Muscle of arm (tissue), 12 donors: ENCODE data around the gene GOLGB1. TPM values are rescaled to one million over a fixed set of nuclear protein-coding genes. Genes with fewer than 3 reads are reported as not detected.
"Not testable (repeated sequence)": the region's sequence is repeated elsewhere in the genome, so short reads cannot be mapped to it uniquely, and the experiment has no call there.

Experiments used
- DNase-seq: peaks from one replicate; pipeline ENCODE4 v3.0.0-alpha.2; 2013
- polyA plus RNA-seq, 12 donors: library from polyadenylated mRNA; unstranded; fragments of 120-200 nt; gene quantifications; one replicate each; pipeline ENCODE4 v1.2.1, GENCODE V29; 2013; ENCODE audit not compliant: insufficient read length in 12 of 12

The GOLGB1 gene
- polyA plus RNA-seq, 12 donors: 40.2 to 63.3 (median 47.9) TPM

DNA sequence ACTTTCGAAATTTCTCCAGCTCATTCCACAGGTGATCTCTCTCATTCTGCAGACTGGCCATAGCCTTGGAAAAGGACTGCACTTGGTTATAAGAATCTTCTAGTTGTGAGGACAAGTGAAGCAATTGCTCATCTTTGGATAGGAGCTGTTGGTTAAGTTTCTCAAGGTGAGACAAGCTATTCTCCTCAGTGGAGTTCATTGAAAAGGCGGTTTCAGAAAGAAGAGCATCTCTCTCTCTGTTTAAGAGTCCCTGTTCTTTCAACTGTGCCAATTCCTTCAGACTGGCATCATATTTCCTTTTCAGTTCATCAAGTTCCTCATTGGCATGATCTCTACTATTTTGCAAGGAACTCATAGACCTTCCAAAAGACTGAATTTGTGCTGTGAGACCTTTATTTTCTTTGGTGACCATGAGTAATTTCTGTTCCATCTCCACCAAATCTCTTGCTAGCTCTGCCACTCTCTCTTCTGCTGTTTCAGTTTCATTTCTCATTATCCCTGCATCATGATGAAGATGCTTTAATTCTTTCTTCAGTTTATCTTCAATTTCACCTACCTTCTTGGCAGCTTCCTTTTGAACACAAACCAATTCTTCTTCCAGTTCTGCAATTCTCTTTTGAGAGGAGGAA is 58.6 kb downstream of the GOLGB1 start:
- DNase-seq: no peak

DNA sequence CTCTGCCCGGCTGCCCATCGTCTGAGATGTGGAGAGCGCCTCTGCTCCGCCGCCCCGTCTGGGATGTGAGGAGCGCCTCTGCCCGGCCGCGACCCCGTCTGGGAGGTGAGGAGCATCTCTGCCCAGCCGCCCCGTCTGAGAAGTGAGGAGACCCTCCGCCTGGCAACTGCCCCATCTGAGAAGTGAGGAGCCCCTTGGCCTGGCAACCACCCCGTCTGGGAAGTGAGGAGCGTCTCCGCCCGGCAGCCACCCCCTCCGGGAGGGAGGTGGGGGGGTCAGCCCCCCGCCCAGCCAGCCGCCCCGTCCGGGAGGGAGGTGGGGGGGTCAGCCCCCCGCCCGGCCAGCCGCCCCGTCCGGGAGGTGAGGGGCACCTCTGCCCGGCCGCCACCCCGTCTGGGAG is 60.8 kb downstream of the GOLGB1 start:
- not testable (repeated sequence) for DNase-seq

DNA sequence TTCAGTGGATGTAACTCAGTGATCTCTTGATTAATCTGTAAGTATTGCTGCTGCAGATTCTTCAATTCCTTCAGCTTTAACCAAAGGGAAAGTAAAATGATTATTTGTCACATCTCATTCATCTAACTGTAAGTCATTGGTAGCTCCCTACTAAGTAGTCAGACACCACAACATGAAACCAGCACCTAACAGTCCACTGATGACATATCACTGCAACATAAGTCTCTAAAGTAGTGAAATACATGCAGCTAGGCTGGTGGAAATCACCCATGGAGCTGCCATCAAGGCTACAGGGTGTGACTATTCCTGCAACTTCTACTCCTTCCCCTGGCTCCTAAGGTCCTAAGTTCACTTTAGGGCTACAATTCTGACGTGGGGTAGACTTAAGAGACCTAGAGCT is 67.7 kb downstream of the GOLGB1 start:
- DNase-seq: no peak

DNA sequence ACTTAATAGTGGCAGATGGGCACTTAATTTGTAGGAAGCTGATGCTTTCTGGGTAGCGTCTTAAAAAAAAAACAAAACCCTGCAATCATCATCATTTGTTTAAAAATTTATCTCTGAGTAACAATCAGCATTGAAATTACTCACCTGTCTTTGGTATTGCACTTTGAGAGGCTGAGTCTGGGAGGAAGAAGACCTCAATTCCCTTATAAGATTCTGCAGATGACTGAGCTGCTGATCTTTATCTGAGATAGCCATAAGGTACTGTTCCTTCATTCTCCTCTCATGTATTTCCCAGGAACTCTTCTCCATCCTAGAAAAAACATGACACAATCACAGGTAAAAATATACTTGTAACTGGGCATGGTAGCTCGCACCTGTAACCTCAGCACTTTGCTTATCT is 72.4 kb downstream of the GOLGB1 start:
- no peak for DNase-seq

DNA sequence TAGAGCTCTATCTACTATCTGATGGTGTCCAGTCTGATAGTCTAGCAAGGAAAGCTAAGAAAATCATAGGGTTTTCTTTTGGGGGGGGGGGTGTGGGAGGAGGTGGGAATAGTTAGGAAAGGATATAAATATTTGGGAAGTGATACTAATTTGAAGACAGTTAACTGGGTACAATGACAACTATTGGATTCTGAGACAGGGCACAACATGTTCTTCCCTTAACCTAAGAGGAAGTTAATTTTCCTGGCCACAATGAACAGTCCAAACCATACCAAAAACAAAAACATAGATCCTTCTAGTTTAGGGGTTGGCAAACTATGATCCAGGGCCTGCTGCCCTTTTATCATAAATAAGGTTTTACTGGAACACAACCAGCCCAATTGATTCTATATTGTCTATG is 78.9 kb downstream of the GOLGB1 start:
- DNase-seq: no peak

DNA sequence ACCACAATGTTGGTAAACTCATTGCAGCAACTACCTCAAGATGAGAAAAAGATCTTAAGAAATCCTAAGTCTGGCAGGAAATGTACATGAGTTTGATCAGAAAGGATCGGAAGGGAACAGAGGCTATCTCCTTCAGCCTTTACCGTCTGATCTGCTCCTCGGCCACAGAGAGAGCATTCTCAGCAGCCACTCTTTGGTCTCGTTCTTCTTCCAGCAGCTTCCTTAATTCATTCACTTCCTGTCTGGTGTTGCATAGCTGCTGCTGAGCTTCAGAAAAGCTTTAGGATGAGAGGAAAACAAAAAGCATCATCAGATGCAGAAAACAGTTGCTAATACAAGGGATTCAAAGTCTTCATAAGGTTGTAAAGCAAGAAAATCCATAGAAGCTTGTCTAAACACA is 82.2 kb downstream of the GOLGB1 start:
- DNase-seq: no peak

DNA sequence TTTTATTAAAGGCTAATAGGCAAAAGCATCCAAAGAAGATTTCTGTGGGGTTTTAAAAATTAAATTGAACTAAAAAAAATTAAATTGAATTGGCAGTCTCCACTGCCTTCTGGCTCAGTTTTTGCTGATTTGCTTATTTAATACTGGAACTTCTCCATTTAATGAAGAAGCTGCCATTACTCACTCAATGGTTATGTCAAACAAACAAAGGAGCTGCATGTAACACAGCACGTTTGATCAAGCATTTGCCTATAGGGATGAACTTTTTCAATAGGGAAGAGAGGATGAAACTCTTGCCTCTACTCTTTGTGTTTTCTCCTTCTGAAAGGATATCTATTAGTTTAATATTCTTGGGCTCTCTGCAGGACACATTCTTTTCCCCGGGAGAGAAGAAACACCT is 84.1 kb downstream of the GOLGB1 start:
- DNase-seq: no peak

DNA sequence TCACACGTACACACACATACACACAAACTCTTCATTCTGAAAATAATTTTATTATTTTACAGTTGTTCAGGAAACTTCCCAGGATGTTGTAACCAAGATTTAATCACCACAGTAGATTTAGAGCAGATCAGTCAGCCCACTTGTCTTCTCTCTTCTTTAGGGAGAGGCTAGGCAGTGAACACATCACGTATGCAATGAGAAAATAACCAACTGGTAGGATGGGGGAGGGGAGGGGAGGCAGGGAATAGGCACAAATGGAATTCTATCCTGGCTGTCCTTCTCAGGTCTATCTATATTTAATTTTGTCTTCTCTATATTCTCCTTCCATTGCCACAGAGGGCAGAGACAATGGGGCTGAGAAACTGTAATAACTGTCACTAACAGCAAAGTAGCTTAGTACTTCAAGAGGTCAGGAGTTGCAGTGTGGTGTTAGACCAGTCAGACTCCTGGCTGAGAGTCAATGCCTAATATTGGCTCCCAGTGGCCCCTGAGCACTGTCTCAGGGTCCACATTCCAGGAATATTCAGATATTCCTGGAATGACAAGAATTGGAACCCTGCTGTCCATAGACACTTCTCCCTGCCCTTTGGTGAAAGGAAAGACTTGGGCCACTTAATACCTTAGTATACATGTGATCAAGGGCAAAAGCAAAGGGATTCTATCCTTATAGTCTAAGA is 86.2 kb downstream of the GOLGB1 start:
- DNase-seq: no peak

DNA sequence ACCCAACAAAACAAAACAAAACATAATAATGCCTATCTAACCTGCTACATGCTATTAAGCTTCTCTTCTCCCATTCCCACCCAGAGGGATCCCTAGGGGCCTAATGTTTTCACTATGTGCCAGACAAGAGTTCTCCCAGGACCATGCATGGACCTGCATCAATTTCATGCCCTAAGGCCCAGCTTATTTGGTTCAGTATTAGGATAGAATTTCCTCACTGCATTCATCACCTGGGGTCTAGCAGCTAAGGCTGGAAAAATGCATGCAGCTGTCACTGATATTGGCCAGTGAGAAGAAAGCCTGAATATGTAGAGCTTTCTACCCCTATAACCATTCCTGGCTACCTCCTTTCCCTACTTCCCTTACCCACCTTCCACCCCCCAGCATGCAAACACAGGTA is 86.8 kb downstream of the GOLGB1 start:
- no peak for DNase-seq

DNA sequence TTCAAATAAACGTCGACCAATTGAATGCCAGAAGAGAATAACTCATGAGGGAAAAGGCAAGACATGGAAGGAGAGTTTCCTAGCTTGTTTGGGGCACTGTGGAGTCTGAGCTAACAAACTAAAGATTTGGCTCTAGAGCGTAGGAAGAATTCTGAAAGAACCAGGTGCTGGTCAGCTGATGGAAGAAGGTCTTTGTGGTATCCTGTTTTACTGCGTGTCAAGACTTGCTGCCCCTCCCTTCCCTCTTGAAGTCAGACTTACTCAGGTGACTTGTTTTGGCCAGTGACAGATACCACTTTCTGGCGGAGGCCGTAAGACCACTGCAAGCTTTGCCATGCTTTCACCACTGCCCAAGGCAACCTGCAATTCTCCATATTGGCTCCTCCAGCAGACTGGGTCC is 88.2 kb downstream of the GOLGB1 start:
- no peak for DNase-seq

DNA sequence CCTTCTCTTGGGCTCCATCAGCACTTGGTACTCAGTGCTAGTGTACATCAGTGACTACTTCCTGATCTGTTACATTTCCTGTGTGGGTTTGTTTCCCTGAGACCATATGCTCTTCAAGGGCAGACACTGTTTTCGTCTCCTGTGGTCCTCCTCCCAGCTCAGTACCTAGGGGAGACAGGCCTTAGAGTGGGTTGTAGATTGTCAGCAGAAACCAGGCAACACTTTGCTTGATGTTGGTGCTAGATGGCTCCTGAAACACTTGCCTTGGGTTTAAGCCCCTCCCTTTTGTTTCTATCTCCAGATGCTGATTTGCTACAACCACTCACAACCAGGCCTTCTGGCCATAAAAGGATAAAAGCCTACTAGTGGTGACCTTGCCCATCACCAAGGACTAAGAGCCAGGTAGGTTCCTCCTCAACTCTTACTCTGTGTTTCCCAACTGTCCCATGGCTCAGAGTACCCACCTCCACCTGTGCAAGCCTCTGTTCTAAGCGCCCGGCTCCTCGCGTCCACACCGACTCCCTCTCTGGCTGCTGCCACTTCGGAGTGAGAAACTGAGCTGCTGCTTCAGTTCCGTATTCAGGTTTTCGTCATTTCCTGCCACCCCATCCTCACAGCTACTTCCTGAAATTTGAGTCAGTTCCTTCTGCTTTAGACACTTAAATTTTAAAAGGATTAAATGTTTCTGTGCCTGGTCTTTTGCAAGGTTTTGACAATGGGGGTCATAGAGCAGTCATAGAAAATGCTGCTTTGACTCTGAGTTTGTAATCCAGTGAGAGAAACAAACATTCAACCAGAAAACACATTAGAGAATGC is 89.0 kb downstream of the GOLGB1 start, which contains the start of gene HCLS1:
HCLS1 (minus strand) TSS at position 548 of the 816 bp plus-strand sequence. CDS start 2,556 bp downstream, outside the sequence.
- no peak for DNase-seq

DNA sequence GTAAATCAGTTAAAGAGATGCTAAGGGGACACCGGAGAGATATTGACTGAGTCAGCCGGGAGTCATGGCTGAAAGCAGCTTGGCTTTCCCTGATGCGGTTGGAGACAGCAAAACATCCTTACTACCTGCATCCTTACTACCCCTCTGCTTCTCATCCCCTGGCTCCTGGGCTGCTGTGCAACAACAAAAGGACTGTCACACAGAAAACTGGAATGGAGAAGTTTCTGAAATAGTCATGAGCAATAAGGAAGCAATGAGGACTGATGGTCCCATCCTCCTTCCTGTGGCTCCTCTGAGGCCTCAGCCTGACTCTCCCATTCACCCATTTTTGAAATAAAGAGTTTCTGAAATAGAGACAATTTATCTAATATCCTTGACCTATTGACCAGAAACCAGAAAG is 90.0 kb downstream of the GOLGB1 start:
- no peak for DNase-seq

DNA sequence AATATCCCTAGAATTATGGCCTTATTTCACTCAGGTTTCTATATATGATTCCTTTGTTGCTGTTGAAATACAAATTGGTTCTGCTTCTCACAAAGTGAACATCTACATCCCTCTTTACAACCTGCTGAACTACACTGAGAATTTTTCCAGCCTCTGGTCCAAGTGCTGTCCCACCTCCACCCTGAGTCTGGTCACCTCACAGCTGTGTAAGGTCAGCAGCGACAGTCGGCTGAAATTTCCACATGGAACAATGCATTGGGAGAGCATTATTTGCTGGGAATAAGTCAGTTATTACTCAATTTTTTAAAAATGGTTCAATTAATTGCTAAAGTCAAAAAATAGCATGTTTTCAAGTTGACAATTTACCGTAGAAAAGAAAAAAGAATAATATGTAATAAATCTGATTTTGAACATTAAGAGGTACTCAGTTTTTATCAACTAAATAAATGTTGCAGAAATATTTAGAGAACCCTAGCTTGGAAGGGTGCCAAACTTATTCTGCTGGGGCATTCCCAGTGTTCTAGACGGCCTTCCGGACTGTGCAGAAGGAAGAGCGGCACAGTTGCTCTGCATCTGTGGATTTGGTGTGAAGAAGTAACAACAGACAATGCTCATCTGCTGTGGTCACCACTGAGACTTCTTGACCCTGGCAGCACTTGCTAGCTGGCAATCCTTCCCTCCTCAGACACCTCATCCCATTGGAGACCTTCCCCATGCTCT is 90.7 kb downstream of the GOLGB1 start:
- no peak for DNase-seq

DNA sequence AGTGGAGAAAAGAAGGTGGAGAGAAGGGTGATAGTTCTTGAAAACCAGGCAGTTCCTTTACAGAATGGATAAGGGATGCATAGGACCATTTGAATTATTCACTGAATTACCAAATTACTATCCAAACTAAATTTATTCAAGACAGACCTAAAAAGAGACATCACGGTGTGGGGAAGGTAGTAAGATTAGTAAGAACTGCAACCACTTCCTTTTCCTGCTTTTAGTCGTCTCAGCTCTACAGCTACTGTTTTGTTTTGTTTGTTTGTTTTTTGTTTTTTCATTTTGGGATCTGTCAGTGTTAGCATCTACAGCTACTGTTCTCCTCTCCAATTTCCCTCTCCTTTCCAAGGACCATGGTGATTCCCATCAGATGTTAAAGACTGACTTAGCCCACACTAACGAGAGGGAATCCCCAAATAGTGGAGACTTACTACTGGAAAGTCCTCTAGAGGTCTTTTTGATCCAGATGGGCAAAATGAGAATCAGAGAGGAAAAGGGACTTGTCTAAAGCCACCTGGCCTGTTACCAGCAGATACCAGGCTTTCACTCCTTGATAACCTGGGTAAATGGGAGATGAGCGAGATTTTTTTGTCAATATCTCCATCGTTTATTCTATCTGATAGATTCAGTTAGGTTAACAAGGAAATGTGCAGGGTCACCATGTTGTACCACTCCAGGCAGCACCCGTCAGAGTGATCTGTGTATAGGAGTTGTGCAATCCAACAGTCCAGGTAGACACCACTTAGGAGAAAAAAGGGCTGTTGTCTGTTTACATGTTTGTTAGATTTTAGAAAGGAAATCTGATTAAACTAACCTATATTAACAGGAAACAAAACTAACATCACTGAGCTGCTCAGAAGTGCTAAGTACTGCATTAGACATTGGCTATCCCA is 94.8 kb downstream of the GOLGB1 start:
- no peak for DNase-seq

DNA sequence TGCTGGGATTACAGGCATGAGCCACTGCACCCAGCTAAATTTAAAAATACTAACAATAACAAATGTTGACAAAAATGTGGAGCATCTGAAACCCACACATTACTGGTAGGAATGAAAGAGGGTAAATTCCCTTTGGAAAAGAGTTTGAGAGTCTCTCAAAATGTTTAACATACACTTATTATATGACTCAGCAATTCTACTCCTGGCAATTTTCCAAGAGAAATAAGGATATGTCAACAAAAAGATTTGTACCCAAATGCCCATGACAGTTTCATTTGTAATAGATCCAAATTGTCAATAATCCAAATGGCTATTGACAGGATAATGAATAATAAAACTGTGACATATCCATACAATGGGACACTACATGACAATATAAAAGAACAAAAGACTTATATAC is 97.9 kb downstream of the GOLGB1 start:
- no peak for DNase-seq

DNA sequence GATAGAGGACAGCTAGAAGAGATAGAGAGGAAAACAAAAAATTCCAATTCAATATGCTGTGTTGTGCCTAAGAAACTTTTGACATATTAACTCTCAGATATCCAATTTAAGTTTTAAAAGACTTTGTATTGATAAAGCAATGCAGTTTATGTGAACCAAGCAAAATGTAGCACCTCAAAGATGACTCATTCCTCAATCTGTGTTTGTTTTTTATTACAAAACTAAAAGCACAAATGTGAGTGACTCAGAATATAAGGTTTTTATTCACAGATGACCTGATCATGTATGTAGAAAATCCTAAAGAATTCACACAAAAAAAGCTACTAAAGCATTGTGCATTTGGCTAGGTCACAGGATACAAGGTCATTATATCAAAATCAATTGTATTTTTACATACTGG is 99.9 kb downstream of the GOLGB1 start:
- no peak for DNase-seq

DNA sequence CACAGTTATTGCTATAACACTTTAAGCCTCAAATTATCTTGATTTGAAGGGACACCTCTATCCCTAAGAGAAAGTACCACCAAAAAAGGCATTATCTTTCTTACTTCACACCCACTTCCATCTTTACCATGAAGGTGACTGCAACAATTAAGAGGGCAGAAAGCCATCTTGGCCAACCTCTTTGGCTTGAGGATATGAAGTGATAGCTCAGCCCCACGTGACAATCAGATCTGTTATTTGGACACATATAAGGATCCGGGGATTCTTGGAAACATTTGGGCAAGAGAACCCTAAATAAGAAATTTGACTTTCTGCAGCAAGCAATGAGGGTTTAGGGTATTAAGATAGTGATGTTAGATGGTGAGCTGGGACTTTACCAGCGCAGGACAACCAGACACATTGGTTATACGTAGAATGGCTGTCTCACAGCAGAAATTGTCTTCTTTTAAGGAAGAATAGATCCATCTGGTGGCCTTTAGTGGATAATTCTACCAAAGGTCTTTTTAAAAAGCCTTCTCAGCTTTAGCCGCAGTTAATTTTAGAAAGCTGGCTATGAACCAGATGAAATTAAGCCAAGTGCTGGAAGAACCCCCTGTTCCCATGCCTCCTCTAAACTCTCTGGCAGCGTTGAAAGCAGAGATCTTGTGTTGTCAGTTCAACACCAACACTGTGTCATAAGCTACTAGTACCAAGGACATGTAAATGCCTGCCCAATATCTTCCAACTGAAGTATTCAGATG is 101.2 kb downstream of the GOLGB1 start:
- DNase-seq: no peak

DNA sequence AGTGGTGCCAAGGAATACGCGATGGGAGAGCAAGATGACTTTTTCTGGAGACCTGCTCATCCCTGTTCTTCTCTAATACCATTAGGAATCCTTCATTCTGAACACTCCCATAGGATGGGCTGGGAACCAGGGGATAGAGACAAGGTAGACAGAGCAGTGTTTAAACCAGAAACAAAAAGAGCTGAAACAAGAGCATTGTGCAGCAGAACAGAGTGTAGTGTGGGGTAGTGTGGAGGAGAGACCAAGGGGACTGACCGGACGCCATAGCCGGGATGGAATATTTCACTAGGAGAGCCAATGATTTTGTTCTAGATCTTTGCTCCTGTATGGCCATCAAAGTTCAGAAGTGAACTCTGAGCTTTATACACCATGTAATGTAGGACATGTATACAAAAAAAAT is 104.5 kb downstream of the GOLGB1 start:
- DNase-seq: no peak

DNA sequence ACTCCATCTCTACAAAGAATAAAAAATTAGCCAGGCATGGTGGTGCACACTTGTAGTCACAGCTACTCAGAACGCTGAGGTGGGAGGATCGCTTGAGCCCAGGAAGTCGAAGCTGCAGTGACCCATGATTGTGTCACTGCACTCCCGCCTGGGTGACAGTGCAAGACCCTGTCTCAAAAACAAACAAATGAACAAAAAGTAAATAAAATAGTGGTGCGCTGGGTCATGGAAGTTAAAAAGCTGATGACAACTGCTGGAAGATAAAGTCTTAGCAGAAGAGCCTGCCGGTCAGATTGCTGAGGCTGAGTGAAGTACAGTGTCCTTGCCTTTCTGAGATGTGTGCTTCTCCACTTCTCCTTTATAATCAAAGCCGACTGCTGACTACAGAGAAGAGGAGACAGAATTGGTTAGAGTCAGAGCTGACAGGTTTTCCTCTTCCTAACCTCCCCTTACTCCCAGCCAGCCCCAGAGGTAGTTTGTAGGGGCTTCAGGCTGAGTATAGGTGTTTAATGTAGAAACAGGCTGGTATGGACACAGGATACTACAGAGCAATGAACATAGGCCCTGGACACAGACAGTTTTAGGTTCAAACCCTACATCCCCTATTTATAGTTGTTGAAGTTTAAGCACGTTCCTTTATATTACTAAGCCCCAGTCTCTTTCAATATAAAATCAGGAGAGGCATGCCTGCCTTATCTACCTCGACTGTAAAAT is 106.8 kb downstream of the GOLGB1 start:
- no peak for DNase-seq

DNA sequence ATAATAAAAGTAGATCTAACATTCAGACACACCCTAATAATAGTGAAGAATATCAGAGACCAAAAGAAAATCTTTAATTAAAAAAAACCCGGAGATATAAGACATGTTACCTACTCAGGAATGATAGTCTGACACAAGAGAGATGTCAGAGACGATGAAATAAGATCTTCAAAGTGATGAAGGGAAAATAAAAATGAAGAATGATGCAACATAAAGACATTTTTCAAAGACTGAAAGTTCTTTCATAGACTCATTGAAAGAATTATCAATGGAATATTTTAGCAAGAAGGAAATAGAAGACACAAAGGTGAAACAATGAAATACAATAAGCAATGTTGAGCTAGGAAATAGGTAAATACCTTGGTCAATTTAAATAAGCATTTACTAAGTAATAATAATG is 108.4 kb downstream of the GOLGB1 start:
- DNase-seq: no peak
